ENCODE measurements around the gene NR2E3. TPM values are rescaled to one million over a fixed set of nuclear protein-coding genes. Genes with fewer than 3 reads are reported as not detected.
A peak's percentile ranks its signal among the peaks of the same experiment; 100 is the strongest.

NR2E3 gene
- total and polyA plus RNA-seq, 5 donors = 0.05 to 0.12 TPM; not detected in 3

DNA sequence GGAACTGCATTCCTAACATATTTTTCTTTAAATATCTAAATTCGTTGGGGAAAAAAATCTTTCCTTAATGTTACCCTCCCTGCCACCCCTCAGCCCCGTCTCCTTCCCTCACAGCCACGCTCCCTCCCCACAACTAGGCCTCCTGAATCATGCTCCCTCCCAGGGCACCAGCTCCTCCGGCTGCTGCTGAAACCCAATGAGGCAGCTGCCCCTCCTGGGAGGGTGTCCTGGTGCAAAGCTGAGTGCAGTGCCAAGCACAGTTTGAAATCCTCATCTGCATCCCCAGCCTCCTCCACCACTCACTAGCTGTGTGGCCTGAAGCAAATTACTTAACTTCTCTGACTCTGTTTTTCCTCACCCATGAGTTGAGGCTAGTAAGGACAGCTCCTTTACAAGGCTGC is 2.7 kb upstream of the NR2E3 start:
- 45% methylated on average over 4 of the region's 4 CpGs for WGBS
- DNase-seq (no peak), ATAC-seq (no peak)
- intact Hi-C loops (cut with DNase I) = loop anchor here in 2 of 4 donors (10.0 kb wide), 3 partner anchors 63 to 363 kb away; no protein-coding TSS in a partner anchor
- Histone ChIP-seq H3K4me1 (ENCODE audit: control insufficient read depth, insufficient read depth, low read length) (peaks cover 2% of the 10 kb centered on the region), H3K9me3 (ENCODE audit: control insufficient read depth, low read length) (no peaks in the 10 kb centered on the region), H3K4me3 (ENCODE audit: low read length) (no peak overlapping the region), H3K27me3 (ENCODE audit: control insufficient read depth, insufficient read depth) (no peaks in the 10 kb centered on the region), H3K27ac (ENCODE audit: low read length) (no peak overlapping the region)

DNA sequence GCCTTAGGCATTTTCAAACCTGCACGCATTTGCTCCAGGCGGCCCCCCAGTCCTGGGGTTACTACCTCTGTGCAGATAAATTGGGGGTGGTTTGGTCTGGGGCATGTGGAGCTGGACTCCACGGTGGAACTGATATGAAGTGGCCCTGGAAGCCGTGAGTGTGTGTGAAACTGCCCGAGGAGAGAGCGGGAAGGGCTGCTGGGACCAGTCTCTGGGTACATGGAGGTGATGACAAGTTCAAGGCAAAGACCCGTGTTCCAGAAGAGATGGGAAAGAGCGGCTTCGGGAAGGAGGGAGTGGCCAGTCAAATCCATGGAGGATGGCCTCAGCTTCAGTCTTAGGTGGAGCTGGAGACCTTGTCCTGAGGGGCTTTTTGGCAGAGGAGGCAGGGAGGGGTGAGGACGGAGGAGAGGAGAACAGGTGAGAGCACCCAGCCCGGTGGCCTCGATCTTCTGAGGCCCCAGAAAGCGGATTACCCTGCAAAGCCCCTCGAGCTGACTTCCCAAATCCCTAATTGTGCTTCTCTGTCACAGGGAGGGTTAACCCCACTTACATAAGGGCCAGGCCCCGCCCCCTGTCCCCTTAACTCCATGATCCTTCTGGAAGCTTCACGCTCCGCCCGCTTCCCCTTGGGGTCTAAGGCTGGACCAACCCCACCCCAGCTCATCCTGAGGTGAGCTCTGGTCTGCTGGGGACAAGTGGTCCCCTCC is 1.9 kb upstream of the NR2E3 start:
- DNase-seq (no peak), ATAC-seq (peak in 1 of 2 donors; percentile 27)
- WGBS = 58% methylated on average over 18 of the region's 18 CpGs
- Histone ChIP-seq H3K9me3 (ENCODE audit: control insufficient read depth, low read length) (no peaks in the 10 kb centered on the region), H3K27me3 (ENCODE audit: control insufficient read depth, insufficient read depth) (no peaks in the 10 kb centered on the region), H3K27ac (ENCODE audit: low read length) (no peak overlapping the region), H3K4me1 (ENCODE audit: control insufficient read depth, insufficient read depth, low read length) (peaks cover 2% of the 10 kb centered on the region), H3K4me3 (ENCODE audit: low read length) (no peak overlapping the region)
- intact Hi-C loops (cut with DNase I) = loop anchor here in 2 of 4 donors (10.0 kb wide), 3 partner anchors 64 to 364 kb away; no protein-coding TSS in a partner anchor

DNA sequence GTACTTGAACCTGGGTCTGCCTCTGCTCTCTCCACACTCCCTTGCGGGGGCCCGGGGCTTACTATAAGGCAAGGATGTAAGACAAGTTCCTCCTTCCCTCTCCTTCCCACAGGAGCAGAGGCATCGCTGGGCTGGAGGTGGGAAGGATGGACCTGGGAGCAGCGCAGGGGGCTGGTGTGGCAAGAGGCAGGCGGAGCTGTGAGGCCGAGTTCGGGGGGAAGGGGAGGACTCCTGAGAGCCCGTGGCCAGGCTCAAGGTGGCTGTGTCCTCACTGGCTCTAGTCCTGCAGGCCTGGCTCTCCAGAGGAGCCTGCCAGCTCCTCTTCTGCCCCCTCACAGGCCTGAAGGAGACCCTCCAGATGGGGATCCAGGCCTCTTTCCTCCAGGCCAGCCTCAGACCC is 1.0 kb upstream of the NR2E3 start:
- Histone ChIP-seq H3K27ac (ENCODE audit: low read length) (no peak overlapping the region), H3K4me1 (ENCODE audit: control insufficient read depth, insufficient read depth, low read length) (peaks cover 2% of the 10 kb centered on the region), H3K4me3 (ENCODE audit: low read length) (no peak overlapping the region), H3K9me3 (ENCODE audit: control insufficient read depth, low read length) (no peaks in the 10 kb centered on the region), H3K27me3 (ENCODE audit: control insufficient read depth, insufficient read depth) (no peaks in the 10 kb centered on the region)
- DNase-seq = no peak
- intact Hi-C loops (cut with DNase I) = loop anchor here in 2 of 4 donors (10.0 kb wide), 3 partner anchors 65 to 365 kb away; no protein-coding TSS in a partner anchor
- no peak for ATAC-seq
- 83% methylated on average over 8 of the region's 8 CpGs for WGBS

DNA sequence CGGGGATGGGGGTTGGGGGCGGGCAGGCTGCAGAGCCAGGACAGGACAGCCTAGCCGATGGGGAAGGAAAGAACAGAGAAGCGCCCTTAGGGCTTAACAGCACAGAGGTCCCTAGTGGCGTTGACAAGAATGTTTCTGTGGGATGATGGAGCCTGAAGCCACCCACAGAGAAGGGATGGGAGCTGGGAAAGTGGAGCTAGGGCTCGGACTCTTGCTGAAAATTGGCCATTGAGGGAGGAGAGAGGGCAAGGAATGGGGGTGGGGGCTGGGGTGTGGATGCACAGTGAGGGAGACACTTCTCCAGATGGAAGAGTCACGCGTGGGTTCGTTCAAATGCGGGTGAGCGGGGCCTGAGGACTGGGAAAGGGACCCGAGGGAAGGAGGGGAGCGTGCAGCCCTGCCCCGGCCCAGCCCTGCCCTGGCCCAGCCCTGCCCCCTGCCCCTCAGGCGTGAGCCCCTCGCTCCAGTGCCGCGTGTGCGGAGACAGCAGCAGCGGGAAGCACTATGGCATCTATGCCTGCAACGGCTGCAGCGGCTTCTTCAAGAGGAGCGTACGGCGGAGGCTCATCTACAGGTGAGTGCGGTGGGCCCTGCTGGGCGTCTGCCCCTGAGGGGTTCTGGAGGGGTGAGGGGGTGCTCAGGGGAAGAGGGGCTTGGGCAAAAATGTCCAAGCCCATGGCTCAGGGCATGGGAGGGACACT is 832 bp downstream of the NR2E3 start:
- WGBS = 86% methylated on average over 27 of the region's 27 CpGs
- ATAC-seq = no peak
- Histone ChIP-seq H3K9me3 (ENCODE audit: control insufficient read depth, low read length) (no peaks in the 10 kb centered on the region), H3K27ac (ENCODE audit: low read length) (no peak overlapping the region), H3K4me1 (ENCODE audit: control insufficient read depth, insufficient read depth, low read length) (peaks cover 2% of the 10 kb centered on the region), H3K27me3 (ENCODE audit: control insufficient read depth, insufficient read depth) (no peaks in the 10 kb centered on the region), H3K4me3 (ENCODE audit: low read length) (no peak overlapping the region)
- DNase-seq = no peak
- intact Hi-C loops (cut with DNase I) = no loop called here

DNA sequence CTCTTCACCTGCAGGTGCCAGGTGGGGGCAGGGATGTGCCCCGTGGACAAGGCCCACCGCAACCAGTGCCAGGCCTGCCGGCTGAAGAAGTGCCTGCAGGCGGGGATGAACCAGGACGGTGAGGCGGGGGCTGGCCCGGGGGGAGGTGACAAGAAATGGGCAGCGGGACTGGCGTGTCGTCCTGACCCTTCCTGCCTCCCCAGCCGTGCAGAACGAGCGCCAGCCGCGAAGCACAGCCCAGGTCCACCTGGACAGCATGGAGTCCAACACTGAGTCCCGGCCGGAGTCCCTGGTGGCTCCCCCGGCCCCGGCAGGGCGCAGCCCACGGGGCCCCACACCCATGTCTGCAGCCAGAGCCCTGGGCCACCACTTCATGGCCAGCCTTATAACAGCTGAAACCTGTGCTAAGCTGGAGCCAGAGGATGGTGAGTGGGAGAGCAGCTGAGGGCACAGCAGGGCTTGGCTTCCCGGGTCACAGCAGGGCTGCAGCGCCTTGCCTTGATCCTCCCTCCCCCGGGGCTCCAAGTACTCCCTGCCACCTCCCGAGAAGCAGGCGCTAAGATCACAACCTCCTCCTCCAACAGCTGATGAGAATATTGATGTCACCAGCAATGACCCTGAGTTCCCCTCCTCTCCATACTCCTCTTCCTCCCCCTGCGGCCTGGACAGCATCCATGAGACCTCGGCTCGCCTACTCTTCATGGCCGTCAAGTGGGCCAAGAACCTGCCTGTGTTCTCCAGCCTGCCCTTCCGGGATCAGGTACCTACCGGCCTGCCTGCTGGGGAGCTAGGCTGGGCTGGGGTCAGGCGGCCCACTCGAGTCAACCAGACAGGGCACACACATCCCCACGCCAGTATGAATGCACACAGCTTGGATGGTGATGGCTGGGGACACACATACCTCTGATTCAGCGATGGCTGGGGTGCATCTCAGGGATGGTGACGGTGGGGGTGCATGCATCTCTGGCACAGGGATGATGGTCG is 1.7 kb downstream of the NR2E3 start:
- ATAC-seq (no peak), DNase-seq (peak in 1 of 3 donors; percentile 57)
- 91% methylated on average over 38 of the region's 38 CpGs for WGBS
- Histone ChIP-seq H3K27ac (ENCODE audit: low read length) (no peak overlapping the region), H3K9me3 (ENCODE audit: control insufficient read depth, low read length) (no peaks in the 10 kb centered on the region), H3K4me1 (ENCODE audit: control insufficient read depth, insufficient read depth, low read length) (peaks cover 2% of the 10 kb centered on the region), H3K4me3 (ENCODE audit: low read length) (no peak overlapping the region), H3K27me3 (ENCODE audit: control insufficient read depth, insufficient read depth) (no peaks in the 10 kb centered on the region)
- intact Hi-C loops (cut with DNase I) = no loop called here

DNA sequence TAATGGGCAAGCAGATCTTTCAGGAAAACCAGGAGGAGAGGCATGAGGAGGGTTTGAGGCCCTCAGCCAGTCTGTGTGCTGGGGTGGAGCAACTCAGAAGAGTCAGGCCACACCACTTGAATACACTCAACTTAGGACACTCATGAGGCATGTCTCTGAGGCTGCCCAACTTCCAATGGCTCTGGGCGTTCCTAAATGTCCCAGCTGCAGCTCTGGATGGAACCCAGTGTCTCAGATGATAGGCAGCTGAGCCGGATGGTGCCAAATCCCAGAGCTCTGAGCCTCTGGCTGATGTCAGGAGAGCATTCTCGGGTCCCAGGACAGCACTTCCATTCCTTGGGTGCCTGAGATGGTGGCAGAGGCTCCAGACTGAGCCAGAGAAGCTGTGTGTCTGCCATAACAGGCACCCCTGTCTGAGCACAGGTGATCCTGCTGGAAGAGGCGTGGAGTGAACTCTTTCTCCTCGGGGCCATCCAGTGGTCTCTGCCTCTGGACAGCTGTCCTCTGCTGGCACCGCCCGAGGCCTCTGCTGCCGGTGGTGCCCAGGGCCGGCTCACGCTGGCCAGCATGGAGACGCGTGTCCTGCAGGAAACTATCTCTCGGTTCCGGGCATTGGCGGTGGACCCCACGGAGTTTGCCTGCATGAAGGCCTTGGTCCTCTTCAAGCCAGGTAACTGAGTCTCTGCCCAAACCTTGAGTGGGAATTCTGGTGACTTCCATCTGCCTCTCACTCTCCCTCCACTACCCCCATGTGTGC is 2.8 kb downstream of the NR2E3 start:
- intact Hi-C loops (cut with DNase I) = no loop called here
- DNase-seq (peak in 2 of 3 donors; percentile 70), ATAC-seq (peak; percentile 63 to 65)
- 89% methylated on average over 16 of the region's 16 CpGs for WGBS
- Histone ChIP-seq H3K9me3 (ENCODE audit: control insufficient read depth, low read length) (no peaks in the 10 kb centered on the region), H3K4me1 (ENCODE audit: control insufficient read depth, insufficient read depth, low read length) (no peaks in the 10 kb centered on the region), H3K27ac (ENCODE audit: low read length) (no peak overlapping the region), H3K27me3 (ENCODE audit: control insufficient read depth, insufficient read depth) (no peaks in the 10 kb centered on the region), H3K4me3 (ENCODE audit: low read length) (no peak overlapping the region)

DNA sequence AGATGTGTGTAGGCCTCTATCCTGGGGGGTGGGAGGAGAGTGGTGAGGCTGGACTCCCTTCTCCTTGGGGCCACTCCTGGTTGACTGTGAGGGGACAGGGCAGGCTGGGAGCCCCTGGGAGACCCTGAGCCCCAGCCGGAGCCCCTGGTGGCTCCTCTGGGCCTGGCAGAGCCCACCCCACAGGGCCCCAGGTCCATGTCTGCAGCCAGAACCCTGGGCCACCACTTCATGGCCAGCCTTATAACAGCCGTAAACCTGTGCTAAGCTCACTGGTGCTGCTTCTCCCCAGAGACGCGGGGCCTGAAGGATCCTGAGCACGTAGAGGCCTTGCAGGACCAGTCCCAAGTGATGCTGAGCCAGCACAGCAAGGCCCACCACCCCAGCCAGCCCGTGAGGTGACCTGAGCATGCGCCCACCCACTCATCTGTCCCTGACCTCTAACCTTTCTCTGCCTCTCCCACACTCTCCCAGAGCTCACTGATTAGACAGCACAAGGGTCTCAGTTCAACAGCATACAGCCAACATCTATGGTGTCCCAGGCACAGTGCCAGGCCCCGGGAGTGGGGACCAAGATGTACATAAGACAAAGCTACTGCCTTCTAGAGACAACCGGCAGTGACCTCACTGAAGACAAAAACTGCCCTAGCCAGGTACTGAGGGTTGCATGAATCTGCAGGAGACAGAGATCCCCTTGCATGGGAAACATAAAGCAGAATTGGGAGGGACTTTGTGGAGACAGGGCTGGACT is 3.5 kb downstream of the NR2E3 start:
- DNase-seq = peak in 1 of 3 donors; percentile 61
- no peaks in the 10 kb centered on the region for H3K4me1 ChIP-seq (ENCODE audit: control insufficient read depth, insufficient read depth, low read length)
- intact Hi-C loops (cut with DNase I) = no loop called here
- no peak overlapping the region for H3K27ac ChIP-seq (ENCODE audit: low read length)
- no peak for ATAC-seq
- H3K9me3 ChIP-seq (ENCODE audit: control insufficient read depth, low read length) = no peaks in the 10 kb centered on the region
- H3K27me3 ChIP-seq (ENCODE audit: control insufficient read depth, insufficient read depth) = no peaks in the 10 kb centered on the region
- 76% methylated on average over 9 of the region's 9 CpGs for WGBS
- H3K4me3 ChIP-seq (ENCODE audit: low read length) = no peak overlapping the region

DNA sequence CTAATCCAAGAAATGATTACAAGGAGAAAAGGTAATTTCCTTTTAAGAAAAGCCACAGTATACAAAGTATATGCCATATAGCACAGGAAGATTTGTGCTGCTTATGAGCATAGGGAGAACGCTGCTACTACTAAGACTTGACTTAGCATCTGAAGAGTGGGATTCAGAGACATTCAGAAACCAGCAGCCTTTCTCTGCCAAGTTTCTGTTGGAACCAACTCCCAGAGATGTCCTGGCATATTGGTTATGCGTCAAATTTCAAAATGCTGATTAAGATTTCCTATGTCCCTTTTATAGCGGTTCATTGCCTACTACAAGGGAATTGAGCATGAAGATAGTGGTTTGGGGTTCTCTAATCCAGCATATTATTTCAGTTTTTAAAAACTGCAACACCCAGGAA is 4.9 kb downstream of the NR2E3 start:
- Histone ChIP-seq H3K4me1 (ENCODE audit: control insufficient read depth, insufficient read depth, low read length) (no peaks in the 10 kb centered on the region), H3K4me3 (ENCODE audit: low read length) (no peak overlapping the region), H3K27ac (ENCODE audit: low read length) (no peak overlapping the region), H3K9me3 (ENCODE audit: control insufficient read depth, low read length) (no peaks in the 10 kb centered on the region), H3K27me3 (ENCODE audit: control insufficient read depth, insufficient read depth) (no peaks in the 10 kb centered on the region)
- intact Hi-C loops (cut with DNase I) = no loop called here
- ATAC-seq (no peak), DNase-seq (no peak)
- WGBS = 84% methylated on average over 3 of the region's 3 CpGs

DNA sequence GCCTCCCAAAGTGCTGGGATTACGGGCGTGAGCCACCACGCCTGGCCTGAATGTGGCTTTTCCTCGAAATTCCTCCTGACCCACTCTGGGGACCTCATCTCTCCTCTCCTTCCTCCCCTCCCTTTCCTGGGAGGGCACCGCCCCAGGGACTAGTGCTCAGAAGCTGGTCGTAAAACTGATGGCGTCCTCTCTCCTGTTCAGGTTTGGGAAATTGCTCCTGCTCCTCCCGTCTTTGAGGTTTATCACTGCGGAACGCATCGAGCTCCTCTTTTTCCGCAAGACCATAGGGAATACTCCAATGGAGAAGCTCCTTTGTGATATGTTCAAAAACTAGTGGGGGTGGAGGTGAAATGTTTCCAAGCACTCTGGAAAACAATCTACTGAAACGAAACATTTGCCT is 7.0 kb downstream of the NR2E3 start:
- H3K4me3 ChIP-seq (ENCODE audit: low read length) = no peak overlapping the region
- intact Hi-C loops (cut with DNase I) = no loop called here
- 95% methylated on average over 13 of the region's 13 CpGs for WGBS
- H3K27ac ChIP-seq (ENCODE audit: low read length) = no peak overlapping the region
- ATAC-seq = no peak
- DNase-seq = no peak
- peaks cover 3% of the 10 kb centered on the region for H3K9me3 ChIP-seq (ENCODE audit: control insufficient read depth, low read length)
- no peaks in the 10 kb centered on the region for H3K27me3 ChIP-seq (ENCODE audit: control insufficient read depth, insufficient read depth)
- no peaks in the 10 kb centered on the region for H3K4me1 ChIP-seq (ENCODE audit: control insufficient read depth, insufficient read depth, low read length)

DNA sequence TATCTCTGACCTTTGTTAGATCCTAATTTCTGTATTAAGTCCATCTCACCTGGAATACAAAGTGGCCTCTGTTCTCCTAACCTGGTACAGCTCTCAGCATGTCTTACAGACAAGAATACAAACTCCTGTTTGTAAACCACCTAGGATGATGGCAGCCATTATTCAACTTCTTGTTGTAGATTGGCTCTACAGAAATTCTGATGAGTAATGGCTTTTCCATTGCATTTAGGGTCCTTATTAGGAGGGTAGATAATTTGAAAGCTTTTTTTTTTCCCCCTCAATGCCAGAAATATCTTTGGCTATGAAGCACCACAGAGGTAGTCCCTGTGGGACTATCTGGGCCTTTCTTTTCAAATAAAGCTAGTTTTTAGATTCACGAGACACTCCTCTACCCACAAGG is 9.8 kb downstream of the NR2E3 start:
- Histone ChIP-seq H3K4me1 (ENCODE audit: control insufficient read depth, insufficient read depth, low read length) (no peaks in the 10 kb centered on the region), H3K9me3 (ENCODE audit: control insufficient read depth, low read length) (peaks cover 3% of the 10 kb centered on the region), H3K4me3 (ENCODE audit: low read length) (no peak overlapping the region), H3K27ac (ENCODE audit: low read length) (no peak overlapping the region), H3K27me3 (ENCODE audit: control insufficient read depth, insufficient read depth) (no peaks in the 10 kb centered on the region)
- intact Hi-C loops (cut with DNase I) = no loop called here
- WGBS = 98% methylated on average over 1 of the region's 1 CpG
- DNase-seq (no peak), ATAC-seq (no peak)

Data from right cardiac atrium (tissue), 5 donors.